ENCODE data around the gene TLR5.

DNA sequence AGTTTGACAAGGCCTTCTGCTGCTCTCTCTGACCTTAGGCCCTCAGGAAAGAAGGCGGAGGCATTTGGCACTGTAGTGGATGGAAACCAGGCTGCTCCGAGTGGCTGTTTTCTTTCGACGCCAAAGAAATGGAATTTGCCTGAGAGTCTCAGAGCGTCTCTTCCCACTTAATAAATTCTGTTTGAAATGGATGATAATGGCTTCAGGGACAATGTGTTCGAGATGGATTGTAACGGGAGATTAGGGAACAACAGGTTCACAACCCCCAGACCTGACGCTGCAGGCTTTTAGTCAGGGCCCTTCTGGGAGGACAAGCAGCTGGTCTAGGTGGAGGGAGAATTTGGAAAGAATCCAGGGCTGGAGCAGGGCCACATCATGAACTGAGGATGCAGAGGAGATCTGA lies 58.6 kb downstream of the TLR5 start:
- TF ChIP-seq CTCF (IDR thresholded peaks at IDR 0.05): no peak
- no peak for TF ChIP-seq POLR2A (IDR thresholded peaks at IDR 0.05)

All from body of pancreas (tissue), 4 donors.